ENCODE measurements around the gene RGMA.

GRCh38 chr15:93030430-93031102, 58.4 kb downstream of the RGMA start:
- TF ChIP-seq, protein P1, sequence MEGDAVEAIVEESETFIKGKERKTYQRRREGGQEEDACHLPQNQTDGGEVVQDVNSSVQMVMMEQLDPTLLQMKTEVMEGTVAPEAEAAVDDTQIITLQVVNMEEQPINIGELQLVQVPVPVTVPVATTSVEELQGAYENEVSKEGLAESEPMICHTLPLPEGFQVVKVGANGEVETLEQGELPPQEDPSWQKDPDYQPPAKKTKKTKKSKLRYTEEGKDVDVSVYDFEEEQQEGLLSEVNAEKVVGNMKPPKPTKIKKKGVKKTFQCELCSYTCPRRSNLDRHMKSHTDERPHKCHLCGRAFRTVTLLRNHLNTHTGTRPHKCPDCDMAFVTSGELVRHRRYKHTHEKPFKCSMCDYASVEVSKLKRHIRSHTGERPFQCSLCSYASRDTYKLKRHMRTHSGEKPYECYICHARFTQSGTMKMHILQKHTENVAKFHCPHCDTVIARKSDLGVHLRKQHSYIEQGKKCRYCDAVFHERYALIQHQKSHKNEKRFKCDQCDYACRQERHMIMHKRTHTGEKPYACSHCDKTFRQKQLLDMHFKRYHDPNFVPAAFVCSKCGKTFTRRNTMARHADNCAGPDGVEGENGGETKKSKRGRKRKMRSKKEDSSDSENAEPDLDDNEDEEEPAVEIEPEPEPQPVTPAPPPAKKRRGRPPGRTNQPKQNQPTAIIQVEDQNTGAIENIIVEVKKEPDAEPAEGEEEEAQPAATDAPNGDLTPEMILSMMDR (conservative IDR thresholded peaks at IDR 0.05; ENCODE audit: low read length): peak; percentile 87
- TF ChIP-seq EZH2phosphoT487 (IDR thresholded peaks at IDR 0.05; ENCODE audit: borderline replicate concordance, low read depth, low read length): no peak

Data from OCI-LY7 (cell line).